B cell (primary cell): ENCODE results near the gene PPP1R3C. TPM values are rescaled to one million over a fixed set of nuclear protein-coding genes. Genes with fewer than 3 reads are reported as not detected.

Experiments used
- ATAC-seq: fragments of 200-7000 bp; cut with Tn5 transposase; one replicate; pipeline ENCODE4 v1.10.0; 2021; ENCODE audit warnings: low read depth, mild to moderate bottlenecking, moderate number of reproducible peaks, moderate library complexity
- CTCF ChIA-PET: fragments of 350-600 bp; sonication (Branson Sonifier 250); formaldehyde crosslinking; loops from one replicate; lab custom pipeline; 2021; ENCODE audit warnings: antibody characterized with exemption, inconsistent platforms; lab: Charles Lee
- POLR2A ChIA-PET: fragments of 350-600 bp; sonication (Branson Sonifier 250); formaldehyde crosslinking; loops from one replicate; lab custom pipeline; 2021; ENCODE audit warnings: antibody characterized with exemption; lab: Charles Lee
- DNase-seq: peaks from one replicate; pipeline ENCODE4 v3.0.0; 2013
- H2AFZ ChIP-seq: 2 replicates; pipeline ENCODE4 v1.6.1; 2012; ENCODE audit warnings: mild to moderate bottlenecking, low read depth, low read length; ENCODE audit not compliant: insufficient read depth, poor library complexity, severe bottlenecking
- H3K27ac ChIP-seq, 2 donors: 1 replicate in 1 of 2; 2 replicates in 1 of 2; pipeline ENCODE4 v1.5.1; 2012 to 2013; ENCODE audit warnings: low read length in 2 of 2, mild to moderate bottlenecking in 2 of 2, moderate library complexity in 1 of 2
- H3K27me3 ChIP-seq, 4 experiments: fragments of 200-600 bp in 1 of 4; sonication (generic) in 1 of 4; replicated peaks in 1 of 4; 1 replicate in 2 of 4; 2 replicates in 2 of 4; pipeline versions ENCODE4 v1.6.1 to v1.7.0; 2013 to 2016; ENCODE audit warnings: low read length in 3 of 4, mild to moderate bottlenecking in 2 of 4, mixed read lengths in 1 of 4, moderate library complexity in 1 of 4; ENCODE audit not compliant: insufficient read depth in 4 of 4, control insufficient read depth in 3 of 4; ENCODE audit errors: control extremely low read depth in 1 of 4
- H3K36me3 ChIP-seq, 2 experiments: replicated peaks in 1 of 2; 1 replicate in 1 of 2; 2 replicates in 1 of 2; pipeline versions ENCODE4 v1.6.1 to v1.7.1; 2013; ENCODE audit warnings: low read length in 1 of 2; ENCODE audit not compliant: insufficient read depth in 2 of 2, control insufficient read depth in 1 of 2; ENCODE audit errors: control extremely low read depth in 1 of 2, extremely low read depth in 1 of 2
- H3K4me1 ChIP-seq, 2 donors: fragments of 200-600 bp in 1 of 2; sonication (generic) in 1 of 2; 1 replicate in 1 of 2; 2 replicates in 1 of 2; pipeline versions ENCODE4 v1.5.1 to v1.6.1; 2013 to 2017; ENCODE audit warnings: low read length in 2 of 2; ENCODE audit not compliant: control insufficient read depth in 2 of 2, insufficient read depth in 2 of 2
- H3K4me2 ChIP-seq: replicated peaks from 2 replicates; pipeline ENCODE3; 2012; ENCODE audit warnings: mild to moderate bottlenecking, low read depth, low read length; ENCODE audit not compliant: poor library complexity, severe bottlenecking
- H3K4me3 ChIP-seq, 5 experiments: fragments of 200-600 bp in 1 of 5; sonication (generic) in 1 of 5; 1 replicate in 3 of 5; 2 replicates in 2 of 5; pipeline versions ENCODE4 v1.5.1 to v1.7.0; 2011 to 2016; ENCODE audit warnings: low read length in 4 of 5, mild to moderate bottlenecking in 4 of 5, low read depth in 2 of 5, control low read depth in 1 of 5, moderate library complexity in 1 of 5; ENCODE audit not compliant: insufficient read depth in 1 of 5; ENCODE audit errors: control extremely low read depth in 1 of 5, extremely low read depth in 1 of 5
- H3K79me2 ChIP-seq: fragments of 200-600 bp; sonication (generic); one replicate; pipeline ENCODE4 v1.6.0; 2016; ENCODE audit warnings: low read length; ENCODE audit not compliant: control insufficient read depth, insufficient read depth
- H3K9ac ChIP-seq: fragments of 200-600 bp; sonication (generic); 2 replicates; pipeline ENCODE4 v1.6.1; 2017; ENCODE audit warnings: mild to moderate bottlenecking, low read length, moderate library complexity
- H3K9me3 ChIP-seq, 3 donors: one replicate each; pipeline versions ENCODE4 v1.6.1 to v1.7.1; 2013; ENCODE audit warnings: low read length in 2 of 3; ENCODE audit not compliant: control insufficient read depth in 2 of 3, insufficient read depth in 1 of 3; ENCODE audit errors: control extremely low read depth in 1 of 3
- H4K20me1 ChIP-seq: 2 replicates; pipeline ENCODE4 v1.6.0; 2012; ENCODE audit warnings: mild to moderate bottlenecking, low read length; ENCODE audit not compliant: insufficient read depth, control insufficient read depth, poor library complexity, severe bottlenecking
- H3K27ac Mint-ChIP-seq: one replicate; pipeline ENCODE4 v1.8.0; 2021; ENCODE audit warnings: mixed read lengths
- H3K27me3 Mint-ChIP-seq: one replicate; pipeline ENCODE4 v1.8.0; 2021; ENCODE audit warnings: mixed read lengths
- H3K4me1 Mint-ChIP-seq: one replicate; pipeline ENCODE4 v1.8.0; 2021; ENCODE audit warnings: mixed read lengths
- H3K4me3 Mint-ChIP-seq: one replicate; pipeline ENCODE4 v1.8.0; 2021; ENCODE audit warnings: mixed read lengths
- H3K9me3 Mint-ChIP-seq: one replicate; pipeline ENCODE4 v1.8.0; 2022; ENCODE audit warnings: mixed read lengths; ENCODE audit not compliant: insufficient read depth
- CTCF ChIP-seq: fragments of 200-600 bp; IDR thresholded peaks from one replicate; pipeline ENCODE4 v1.8.0; 2022; ENCODE audit warnings: antibody characterized with exemption, mild to moderate bottlenecking
- EZH2 ChIP-seq: IDR thresholded peaks from 2 replicates; pipeline ENCODE4 v1.6.1; 2012; ENCODE audit warnings: borderline replicate concordance, low read depth, mild to moderate bottlenecking, moderate library complexity, low read length; ENCODE audit not compliant: insufficient read depth, poor library complexity, severe bottlenecking
- WGBS: methylation state at CpG from one replicate; pipeline ENCODE4 v1.1.5; 2013; ENCODE audit warnings: missing lambda C conversion rate; ENCODE audit not compliant: insufficient coverage; 5-methylcytosine and 5-hydroxymethylcytosine counted together
- intact Hi-C: fragments of 100-400 bp; cut with micrococcal nuclease; formaldehyde crosslinking; loops from one replicate; pipeline ENCODE4 v1.10.0; 2022
- polyA plus RNA-seq: library from polyadenylated mRNA; depleted of rRNA; stranded (reverse); fragments of >200 nt; gene quantifications from 2 replicates; pipeline ENCODE4 v1.2.3, GENCODE V29; 2012
- total RNA-seq, 2 donors: library from RNA; stranded (reverse); fragments of 120-200 nt in 1 of 2; gene quantifications; 1 replicate in 1 of 2; 2 replicates in 1 of 2; pipeline versions ENCODE4 v1.2.3 to v1.2.4, GENCODE V29; 2013 to 2022

The PPP1R3C gene
- total and polyA plus RNA-seq, 2 donors (not counting 1 experiment from before 2014, with no cell fraction given): not detected

- Histone ChIP-seq H3K79me2 (no peaks in the 10 kb centered on the region), H2AFZ (no peak overlapping the region), H3K9ac (no peak overlapping the region), H3K27ac (no peak overlapping the region), H3K4me1 (no peaks in the 10 kb centered on the region), H3K27me3 (no peaks in the 10 kb centered on the region), H3K36me3 (no peaks in the 10 kb centered on the region), H3K4me3 (no peak overlapping the region), H4K20me1 (no peaks in the 10 kb centered on the region), H3K4me2 (no peak overlapping the region), H3K9me3 (no peaks in the 10 kb centered on the region)
- ATAC-seq (no peak), DNase-seq (no peak)
- ChIA-PET CTCF (no interaction called here), POLR2A (no interaction called here)
- intact Hi-C loops: no loop called here
- no peak overlapping the region for H3K4me3 Mint-ChIP-seq
- no peak overlapping the region for H3K27ac Mint-ChIP-seq
- H3K27me3 Mint-ChIP-seq: peaks cover 30% of the 10 kb centered on the region
- H3K4me1 Mint-ChIP-seq: no peaks in the 10 kb centered on the region
- no peak for TF ChIP-seq EZH2
- no peak for TF ChIP-seq CTCF
- no peaks in the 10 kb centered on the region for H3K9me3 Mint-ChIP-seq
- 71% methylated on average over 8 of the region's 10 CpGs for WGBS
These were observed 41.7 kb downstream of the PPP1R3C start for GRCh38 chr10:91590904-91591796.

- Histone ChIP-seq H3K36me3 (no peaks in the 10 kb centered on the region), H3K79me2 (no peaks in the 10 kb centered on the region), H3K9me3 (no peaks in the 10 kb centered on the region), H3K9ac (no peak overlapping the region), H4K20me1 (no peaks in the 10 kb centered on the region), H3K27ac (no peak overlapping the region), H3K27me3 (peaks cover 0 to 3% (median 0%) of the 10 kb centered on the region in 4 experiments), H3K4me2 (no peak overlapping the region), H3K4me3 (no peak overlapping the region), H2AFZ (no peak overlapping the region), H3K4me1 (no peaks in the 10 kb centered on the region)
- Mint-ChIP-seq H3K9me3 (no peaks in the 10 kb centered on the region), H3K27ac (no peak overlapping the region), H3K4me1 (no peaks in the 10 kb centered on the region), H3K27me3 (peaks cover 25% of the 10 kb centered on the region), H3K4me3 (no peak overlapping the region)
- WGBS: 100% methylated on average over 4 of the region's 7 CpGs
- DNase-seq: no peak
- ChIA-PET POLR2A (no interaction called here), CTCF (no interaction called here)
- no peak for TF ChIP-seq CTCF
- TF ChIP-seq EZH2: no peak
- intact Hi-C loops: no loop called here
- no peak for ATAC-seq
These were observed 42.5 kb downstream of the PPP1R3C start for GRCh38 chr10:91590142-91590903.
